Neuronal stem cell (in vitro differentiated cells): ENCODE data around the gene CD63.

Source experiments
- DNase-seq: peaks from one replicate; pipeline ENCODE4 v3.0.0-alpha.2; 2013; ENCODE audit warnings: low spot score
- H2AFZ ChIP-seq: one replicate; pipeline ENCODE4 v1.6.1; 2013; ENCODE audit warnings: mild to moderate bottlenecking, low read length, inconsistent platforms
- H2AK5ac ChIP-seq: 2 replicates; pipeline ENCODE4 v1.6.1; 2013; ENCODE audit warnings: low read depth, mild to moderate bottlenecking, inconsistent platforms, low read length, moderate library complexity, mixed read lengths
- H2BK120ac ChIP-seq: 2 replicates; pipeline ENCODE4 v1.6.1; 2013; ENCODE audit warnings: low read depth, mild to moderate bottlenecking, inconsistent platforms, low read length, moderate library complexity, mixed read lengths
- H2BK12ac ChIP-seq: one replicate; pipeline ENCODE4 v1.6.1; 2013; ENCODE audit warnings: low read length, inconsistent platforms
- H2BK15ac ChIP-seq: 2 replicates; pipeline ENCODE4 v1.6.1; 2013; ENCODE audit warnings: mild to moderate bottlenecking, low read length, inconsistent platforms, mixed read lengths
- H2BK5ac ChIP-seq: one replicate; pipeline ENCODE4 v1.6.1; 2013; ENCODE audit warnings: inconsistent platforms, mild to moderate bottlenecking, low read length, moderate library complexity
- H3K14ac ChIP-seq: one replicate; pipeline ENCODE4 v1.6.1; 2013; ENCODE audit warnings: low read length, inconsistent platforms
- H3K18ac ChIP-seq: 2 replicates; pipeline ENCODE4 v1.6.1; 2013; ENCODE audit warnings: low read length, inconsistent platforms
- H3K23ac ChIP-seq: 2 replicates; pipeline ENCODE4 v1.6.1; 2013; ENCODE audit warnings: low read depth, mild to moderate bottlenecking, mixed read lengths, low read length, inconsistent platforms; ENCODE audit not compliant: poor library complexity
- H3K27ac ChIP-seq: replicated peaks from 3 replicates; pipeline ENCODE4 v1.5.1; 2013; ENCODE audit warnings: low read length, inconsistent platforms
- H3K27me3 ChIP-seq, 3 experiments: 2 replicates each; pipeline ENCODE4 v1.6.1; 2013; ENCODE audit warnings: low read length in 3 of 3, mild to moderate bottlenecking in 2 of 3, inconsistent platforms in 1 of 3, low read depth in 1 of 3, mixed read lengths in 1 of 3, moderate library complexity in 1 of 3; ENCODE audit not compliant: control insufficient read depth in 3 of 3, insufficient read depth in 3 of 3
- H3K36me3 ChIP-seq, 2 donors: replicated peaks in 1 of 2; 2 replicates each; pipeline ENCODE4 v1.6.1; 2013; ENCODE audit warnings: low read length in 2 of 2; ENCODE audit not compliant: control insufficient read depth in 2 of 2, insufficient read depth in 2 of 2
- H3K4ac ChIP-seq: 2 replicates; pipeline ENCODE4 v1.6.1; 2013; ENCODE audit warnings: inconsistent platforms, mild to moderate bottlenecking, low read length, moderate library complexity
- H3K4me1 ChIP-seq, 2 donors: 1 replicate in 1 of 2; 2 replicates in 1 of 2; pipeline ENCODE4 v1.6.1; 2013; ENCODE audit warnings: low read length in 2 of 2, low read depth in 1 of 2; ENCODE audit not compliant: control insufficient read depth in 2 of 2, insufficient read depth in 1 of 2
- H3K4me2 ChIP-seq: one replicate; pipeline ENCODE4 v1.6.1; 2013; ENCODE audit warnings: mild to moderate bottlenecking, low read length, inconsistent platforms; ENCODE audit not compliant: insufficient read depth, poor library complexity, severe bottlenecking
- H3K4me3 ChIP-seq, 2 donors: 2 replicates each; pipeline ENCODE4 v1.5.1; 2013; ENCODE audit warnings: low read length in 2 of 2, mild to moderate bottlenecking in 2 of 2, inconsistent platforms in 1 of 2, moderate library complexity in 1 of 2
- H3K79me1 ChIP-seq: one replicate; pipeline ENCODE4 v1.6.1; 2013; ENCODE audit warnings: low read depth, mild to moderate bottlenecking, inconsistent platforms, low read length, moderate library complexity
- H3K9ac ChIP-seq: one replicate; pipeline ENCODE4 v1.6.1; 2013; ENCODE audit warnings: mild to moderate bottlenecking, low read depth, low read length, inconsistent platforms; ENCODE audit not compliant: poor library complexity
- H3K9me3 ChIP-seq, 2 donors: replicated peaks in 1 of 2; 2 replicates each; pipeline versions ENCODE3 to v1.6.1; 2013; ENCODE audit warnings: low read length in 2 of 2, mild to moderate bottlenecking in 2 of 2, inconsistent platforms in 1 of 2, low read depth in 1 of 2, mixed read lengths in 1 of 2, moderate library complexity in 1 of 2; ENCODE audit not compliant: control insufficient read depth in 2 of 2, insufficient read depth in 1 of 2
- H4K8ac ChIP-seq: one replicate; pipeline ENCODE4 v1.6.1; 2013; ENCODE audit warnings: low read depth, mild to moderate bottlenecking, inconsistent platforms, low read length, moderate library complexity
- H4K91ac ChIP-seq: one replicate; pipeline ENCODE4 v1.6.1; 2013; ENCODE audit warnings: low read length, low read depth, mild to moderate bottlenecking, inconsistent platforms; ENCODE audit not compliant: poor library complexity
- WGBS, 2 donors: extraction: QIAGEN DNeasy Blood & Tissue Kit; methylation state at CpG; one replicate each; pipeline ENCODE4 v1.1.7; 2013; ENCODE audit warnings: missing lambda C conversion rate in 2 of 2, mixed read lengths in 1 of 2; ENCODE audit not compliant: insufficient read length in 2 of 2, insufficient replicate concordance in 1 of 2; ENCODE audit errors: extremely low coverage in 2 of 2; 5-methylcytosine and 5-hydroxymethylcytosine counted together

Gene CD63

GRCh38 chr12:55736780-55737580 is 8.2 kb upstream of the CD63 start:
- Histone ChIP-seq H3K18ac (peak overlapping the region; percentile 72), H2AK5ac (peak overlapping the region; percentile 5), H3K27me3 (no peaks in the 10 kb centered on the region), H3K9ac (peak overlapping the region; percentile 12), H3K4me2 (peak overlapping the region; percentile 59), H3K4me3 (peak overlapping the region in 1 of 2 donors; percentile 44), H4K8ac (no peak overlapping the region), H2BK5ac (no peak overlapping the region), H2AFZ (peak overlapping the region; percentile 84), H3K36me3 (no peaks in the 10 kb centered on the region), H3K23ac (no peak overlapping the region), H4K91ac (no peak overlapping the region), H2BK120ac (no peak overlapping the region), H3K4ac (no peak overlapping the region), H3K4me1 (peaks cover 9 to 11% of the 10 kb centered on the region in 2 donors), H2BK15ac (peak overlapping the region; percentile 62), H3K27ac (peak overlapping the region; percentile 90), H2BK12ac (no peak overlapping the region), H3K14ac (no peak overlapping the region), H3K9me3 (no peaks in the 10 kb centered on the region), H3K79me1 (peaks cover 4% of the 10 kb centered on the region)
- no CpG with 5 or more reads among the region's 6 CpGs for WGBS, 2 donors
- DNase-seq: no peak

- no peak overlapping the region for H3K27ac ChIP-seq
- no peak overlapping the region for H3K4me3 ChIP-seq
- H3K18ac ChIP-seq: peak overlapping the region; percentile 52
- no CpG with 5 or more reads among the region's 3 CpGs for WGBS, 2 donors
- H2BK120ac ChIP-seq: no peak overlapping the region
- H3K4me2 ChIP-seq: no peak overlapping the region
- H3K36me3 ChIP-seq: no peaks in the 10 kb centered on the region
- H3K27me3 ChIP-seq: no peaks in the 10 kb centered on the region
- H4K91ac ChIP-seq: no peak overlapping the region
- H3K4ac ChIP-seq: no peak overlapping the region
- no peak overlapping the region for H2BK5ac ChIP-seq
- H3K14ac ChIP-seq: no peak overlapping the region
- H3K23ac ChIP-seq: peak overlapping the region; percentile 2
- H2AK5ac ChIP-seq: peak overlapping the region; percentile 5
- H3K4me1 ChIP-seq: peaks cover 6 to 8% of the 10 kb centered on the region in 2 donors
- H2BK15ac ChIP-seq: peak overlapping the region; percentile 1
- no peak overlapping the region for H4K8ac ChIP-seq
- peaks cover 4% of the 10 kb centered on the region for H3K79me1 ChIP-seq
- no peaks in the 10 kb centered on the region for H3K9me3 ChIP-seq
- DNase-seq: no peak
- no peak overlapping the region for H2AFZ ChIP-seq
- H3K9ac ChIP-seq: no peak overlapping the region
- H2BK12ac ChIP-seq: no peak overlapping the region
Measured at GRCh38 chr12:55736076-55736475, 7.3 kb upstream of the CD63 start.

- Histone ChIP-seq H3K14ac (no peak overlapping the region), H3K4ac (no peak overlapping the region), H2BK120ac (no peak overlapping the region), H3K9ac (no peak overlapping the region), H3K79me1 (peaks cover 4% of the 10 kb centered on the region), H3K23ac (no peak overlapping the region), H4K91ac (no peak overlapping the region), H2BK15ac (no peak overlapping the region), H3K4me1 (peaks cover 13% of the 10 kb centered on the region in 2 donors), H3K27ac (no peak overlapping the region), H3K18ac (no peak overlapping the region), H4K8ac (no peak overlapping the region), H3K4me3 (no peak overlapping the region), H3K36me3 (no peaks in the 10 kb centered on the region), H2BK5ac (no peak overlapping the region), H3K4me2 (no peak overlapping the region), H2BK12ac (no peak overlapping the region), H3K9me3 (no peaks in the 10 kb centered on the region), H2AFZ (no peak overlapping the region), H2AK5ac (no peak overlapping the region), H3K27me3 (no peaks in the 10 kb centered on the region)
- no peak for DNase-seq
- no CpG with 5 or more reads among the region's 3 CpGs for WGBS, 2 donors
Measured at GRCh38 chr12:55734595-55734994, 5.8 kb upstream of the CD63 start.

- no CpG with 5 or more reads among the region's 2 CpGs for WGBS, 2 donors
- Histone ChIP-seq H3K9ac (no peak overlapping the region), H3K27ac (no peak overlapping the region), H3K18ac (no peak overlapping the region), H3K9me3 (no peaks in the 10 kb centered on the region), H3K23ac (no peak overlapping the region), H2BK12ac (no peak overlapping the region), H4K91ac (no peak overlapping the region), H2BK5ac (no peak overlapping the region), H3K79me1 (peaks cover 4% of the 10 kb centered on the region), H3K14ac (no peak overlapping the region), H3K4me1 (peaks cover 13% of the 10 kb centered on the region in 2 donors), H3K4me2 (no peak overlapping the region), H3K36me3 (no peaks in the 10 kb centered on the region), H2AFZ (no peak overlapping the region), H3K4ac (no peak overlapping the region), H2AK5ac (no peak overlapping the region), H2BK120ac (no peak overlapping the region), H4K8ac (no peak overlapping the region), H2BK15ac (no peak overlapping the region), H3K27me3 (no peaks in the 10 kb centered on the region), H3K4me3 (no peak overlapping the region)
- no peak for DNase-seq
Measured at GRCh38 chr12:55733858-55734257, 5.0 kb upstream of the CD63 start.
